GM12864 (cell line): ENCODE data around the gene FNDC1.

Source experiments
- DNase-seq: peaks from one replicate; pipeline ENCODE4 v3.0.0-alpha.2; 2011; ENCODE audit warnings: low read depth
- H3K4me3 ChIP-seq: 2 replicates; pipeline ENCODE4 v1.5.1; 2011; ENCODE audit warnings: mild to moderate bottlenecking, low read depth, low read length, control low read depth
- TF ChIP-seq, protein P1 (sequence below): IDR thresholded peaks from 2 replicates; pipeline ENCODE4 v1.5.1; 2011; ENCODE audit warnings: low read depth, mild to moderate bottlenecking, moderate library complexity, low read length, control low read depth, inconsistent platforms; ENCODE audit errors: missing control alignments

Gene FNDC1

DNA sequence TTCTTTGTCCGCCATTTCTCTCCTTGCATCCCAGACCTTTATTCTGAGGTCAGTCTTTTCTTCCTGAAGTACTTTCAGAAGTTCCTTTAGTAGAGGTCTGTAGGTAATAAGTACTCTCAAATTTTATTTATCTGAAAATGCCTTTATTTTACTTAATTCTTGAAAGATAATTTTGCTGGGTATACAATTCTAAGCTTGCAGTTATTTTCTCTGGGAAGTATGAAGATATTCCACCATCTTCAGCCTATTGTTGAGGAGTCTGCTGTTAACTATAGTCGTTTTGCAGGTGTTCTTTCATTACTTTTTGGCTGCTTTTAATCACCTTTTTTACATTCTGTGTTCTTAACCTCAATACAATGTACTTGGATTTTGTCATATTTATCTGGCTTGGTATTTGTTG lies 13.5 kb upstream of the FNDC1 start:
- H3K4me3 ChIP-seq, result no peak overlapping the region
- no peak for DNase-seq
- TF ChIP-seq, protein P1, sequence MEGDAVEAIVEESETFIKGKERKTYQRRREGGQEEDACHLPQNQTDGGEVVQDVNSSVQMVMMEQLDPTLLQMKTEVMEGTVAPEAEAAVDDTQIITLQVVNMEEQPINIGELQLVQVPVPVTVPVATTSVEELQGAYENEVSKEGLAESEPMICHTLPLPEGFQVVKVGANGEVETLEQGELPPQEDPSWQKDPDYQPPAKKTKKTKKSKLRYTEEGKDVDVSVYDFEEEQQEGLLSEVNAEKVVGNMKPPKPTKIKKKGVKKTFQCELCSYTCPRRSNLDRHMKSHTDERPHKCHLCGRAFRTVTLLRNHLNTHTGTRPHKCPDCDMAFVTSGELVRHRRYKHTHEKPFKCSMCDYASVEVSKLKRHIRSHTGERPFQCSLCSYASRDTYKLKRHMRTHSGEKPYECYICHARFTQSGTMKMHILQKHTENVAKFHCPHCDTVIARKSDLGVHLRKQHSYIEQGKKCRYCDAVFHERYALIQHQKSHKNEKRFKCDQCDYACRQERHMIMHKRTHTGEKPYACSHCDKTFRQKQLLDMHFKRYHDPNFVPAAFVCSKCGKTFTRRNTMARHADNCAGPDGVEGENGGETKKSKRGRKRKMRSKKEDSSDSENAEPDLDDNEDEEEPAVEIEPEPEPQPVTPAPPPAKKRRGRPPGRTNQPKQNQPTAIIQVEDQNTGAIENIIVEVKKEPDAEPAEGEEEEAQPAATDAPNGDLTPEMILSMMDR, result no peak

DNA sequence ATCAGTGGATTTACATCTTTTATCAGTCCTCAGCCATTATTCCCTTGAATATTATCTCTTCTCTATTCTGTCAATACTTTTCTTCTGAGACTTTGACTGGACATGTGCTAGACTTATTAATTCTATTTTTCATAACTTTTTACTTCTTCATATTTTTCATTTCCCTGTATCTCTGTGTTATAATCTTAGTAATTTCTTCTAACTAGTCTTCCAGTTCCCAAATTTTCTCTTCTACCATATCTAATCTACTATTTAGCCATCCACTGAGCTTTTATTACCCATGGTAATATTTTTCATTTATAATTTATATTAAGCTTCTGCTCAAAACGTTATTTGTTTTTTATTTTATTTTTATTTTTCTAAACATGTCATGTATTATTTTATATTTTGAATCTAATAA lies 13.1 kb upstream of the FNDC1 start:
- TF ChIP-seq, protein P1, result no peak
- no peak overlapping the region for H3K4me3 ChIP-seq
- no peak for DNase-seq

DNA sequence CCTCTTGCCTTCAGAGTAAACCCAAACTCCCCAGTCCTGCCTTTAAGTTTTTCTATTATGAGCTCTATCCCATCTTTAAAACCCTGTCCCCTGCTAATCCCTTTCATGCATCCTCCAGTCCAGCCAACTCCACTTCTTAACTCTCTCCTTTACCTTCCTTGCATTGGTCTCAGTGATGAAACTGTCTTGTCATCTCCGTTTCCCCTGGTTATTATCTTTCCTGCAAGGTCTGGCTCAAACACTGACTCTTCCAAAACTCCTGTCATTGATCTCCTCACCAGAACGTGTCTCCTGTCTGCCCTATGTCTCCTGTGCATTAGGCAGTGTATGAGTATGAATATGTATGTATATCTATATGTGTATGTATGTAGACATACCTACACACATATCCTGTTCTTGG lies 11.8 kb upstream of the FNDC1 start:
- DNase-seq, result no peak
- TF ChIP-seq, protein P1, result no peak
- H3K4me3 ChIP-seq, result no peak overlapping the region

DNA sequence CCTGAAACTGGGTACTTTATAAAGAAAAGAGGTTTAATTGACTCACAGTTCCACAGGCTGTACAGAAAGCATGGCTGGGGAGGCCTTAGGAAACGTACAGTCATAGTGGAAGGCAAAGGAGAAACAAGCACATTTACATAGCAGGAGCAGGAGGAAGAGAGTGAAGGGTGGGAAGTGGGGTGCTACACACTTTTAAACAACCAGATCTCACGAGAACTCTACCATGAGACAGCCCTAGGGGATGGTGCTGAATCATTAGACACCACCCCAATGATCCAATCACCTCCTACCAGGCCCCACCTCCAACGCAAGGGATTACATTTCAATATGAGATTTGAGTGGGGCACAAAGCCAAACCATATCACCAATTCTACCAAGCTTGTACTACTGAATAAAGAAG lies 7.4 kb upstream of the FNDC1 start:
- TF ChIP-seq, protein P1, result no peak

DNA sequence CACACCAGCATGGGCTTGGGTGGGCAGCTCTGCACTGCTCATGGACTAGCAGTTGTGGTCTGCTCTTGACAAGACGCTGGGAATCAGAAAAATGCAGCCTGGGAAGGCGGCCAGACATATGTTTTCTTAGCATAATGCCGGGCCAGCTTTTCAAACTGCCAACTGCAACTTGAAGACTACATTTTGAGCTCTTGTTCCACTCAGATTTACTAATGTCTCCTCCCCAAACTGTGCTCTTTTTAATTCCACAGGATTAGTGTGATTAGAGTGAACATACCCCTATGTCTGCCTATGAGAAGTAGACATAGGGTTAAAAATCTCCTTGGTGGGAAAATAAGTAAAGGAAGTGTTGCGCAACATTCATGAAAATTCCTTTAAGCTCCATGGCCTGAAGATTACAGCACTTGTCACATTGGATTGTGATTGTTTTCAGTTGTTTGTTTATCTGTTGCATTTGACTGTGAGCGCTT lies 5.3 kb upstream of the FNDC1 start:
- DNase-seq, result no peak
- H3K4me3 ChIP-seq, result no peak overlapping the region
- TF ChIP-seq, protein P1, result no peak

More for the DNA sequence above, 7.4 kb upstream of the FNDC1 start:
- no peak overlapping the region for H3K4me3 ChIP-seq
- DNase-seq, result no peak

DNA sequence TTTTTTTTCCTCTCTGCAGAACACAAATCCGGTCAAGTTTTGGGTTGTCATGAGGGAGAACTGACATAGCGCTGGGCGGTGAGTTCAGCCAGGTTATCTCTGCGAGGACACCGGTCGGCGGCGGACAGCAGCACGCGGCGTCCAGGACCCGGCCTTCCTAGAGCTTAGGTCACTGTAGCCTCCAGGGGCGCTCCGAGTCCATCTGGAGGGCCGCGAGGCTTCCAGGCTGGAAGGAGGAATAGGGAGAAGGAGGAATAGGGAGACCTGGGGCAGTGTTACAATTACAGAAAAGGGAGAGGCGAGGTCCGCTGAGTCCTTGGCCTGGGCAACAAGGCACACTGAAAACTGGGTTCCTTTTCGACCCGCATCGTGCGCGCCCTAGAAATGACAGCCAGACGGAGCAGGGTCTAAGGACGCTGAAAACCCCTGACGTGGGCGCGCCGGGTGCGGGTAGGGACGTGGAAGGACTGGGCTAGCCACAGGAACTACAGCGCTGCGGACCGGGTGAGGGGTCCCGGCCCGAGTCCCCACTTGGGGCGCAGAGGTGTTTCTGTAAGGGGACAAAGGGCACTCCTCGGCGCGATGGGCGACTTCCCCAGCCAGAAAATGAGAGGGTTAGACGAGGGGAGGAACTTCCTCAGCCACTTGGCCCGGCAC lies 536 bp upstream of the FNDC1 start:
- H3K4me3 ChIP-seq, result no peak overlapping the region
- TF ChIP-seq, protein P1, result peak; percentile 13
- no peak for DNase-seq
